HG03575 (cell line): ENCODE results near the gene FXYD4.
"Not testable (repeated sequence)": the region's sequence is repeated elsewhere in the genome, so short reads cannot be mapped to it uniquely, and the experiment has no call there.

ENCODE experiments used
- ATAC-seq: cut with Tn5 transposase; IDR thresholded peaks from one replicate; pipeline ENCODE4 v1.9.1; 2021; ENCODE audit not compliant: unreplicated experiment, insufficient number of reproducible peaks, low FRiP score; ENCODE audit errors: extremely low read depth

FXYD4 gene, protein sequence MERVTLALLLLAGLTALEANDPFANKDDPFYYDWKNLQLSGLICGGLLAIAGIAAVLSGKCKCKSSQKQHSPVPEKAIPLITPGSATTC

DNA sequence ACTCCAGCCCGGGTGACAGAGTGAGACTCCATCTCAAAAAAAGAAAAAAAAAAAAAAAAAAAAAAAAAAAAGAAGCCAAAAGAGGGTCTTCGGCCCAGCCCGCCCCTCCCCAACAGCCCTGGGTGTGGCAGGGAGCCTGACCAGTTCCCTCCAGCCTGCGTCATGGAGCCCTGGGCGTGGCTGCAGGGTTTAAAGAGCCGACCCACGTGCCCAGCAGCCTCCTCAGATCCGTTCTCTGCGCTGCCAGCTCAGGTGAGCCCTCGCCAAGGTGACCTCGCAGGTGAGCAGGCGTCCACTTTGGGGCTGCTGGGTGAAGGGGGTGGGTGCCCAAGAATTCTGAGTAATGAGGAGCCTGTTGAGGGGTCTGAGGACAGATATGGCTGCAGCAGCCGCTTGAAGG lies at the start of gene FXYD4:
FXYD4 (plus strand) TSS at position 219 of the 400 bp plus-strand sequence. CDS start 2,111 bp downstream, outside the sequence.
- no peak for ATAC-seq

DNA sequence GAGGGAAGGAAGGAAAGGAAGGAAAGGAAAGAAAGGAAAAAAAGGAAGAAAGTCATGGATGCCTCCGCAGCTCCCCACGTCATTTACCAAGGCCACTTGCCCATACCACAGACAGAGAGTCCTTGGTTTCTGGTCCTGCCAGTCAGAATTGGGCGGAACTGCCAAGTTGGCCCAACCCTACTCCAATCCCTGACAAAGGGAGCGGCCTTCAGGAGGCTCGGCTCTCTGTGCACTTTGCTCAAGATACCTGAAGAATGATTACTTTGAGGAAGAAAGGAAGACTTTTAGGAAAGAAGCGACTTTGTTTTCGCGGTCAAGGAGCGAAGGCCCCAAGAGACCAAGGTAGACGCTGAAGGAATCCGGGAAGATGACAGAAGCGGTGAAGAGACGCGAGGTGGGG lies 49.1 kb upstream of the FXYD4 start:
- ATAC-seq, result no peak

DNA sequence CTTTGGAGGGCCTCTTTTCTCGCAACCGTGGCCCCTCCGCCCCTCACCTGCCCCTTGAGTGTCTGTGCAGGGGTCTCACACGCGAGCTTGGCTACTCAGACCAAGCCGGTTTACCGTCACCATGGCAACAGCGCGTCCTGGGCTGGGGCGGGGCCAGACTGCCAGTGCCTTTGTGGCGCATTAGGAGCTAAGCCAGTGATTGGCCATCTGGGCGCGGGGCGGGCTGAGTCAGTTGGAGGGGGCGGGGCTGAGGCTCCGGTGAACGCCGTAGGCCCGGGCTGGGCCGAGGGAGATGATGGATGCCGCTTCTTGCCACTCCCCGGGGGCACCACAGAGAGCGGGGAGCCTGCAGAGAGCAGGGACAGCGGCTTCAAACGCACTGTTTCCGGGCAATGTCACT lies 48.7 kb upstream of the FXYD4 start:
- no peak for ATAC-seq

DNA sequence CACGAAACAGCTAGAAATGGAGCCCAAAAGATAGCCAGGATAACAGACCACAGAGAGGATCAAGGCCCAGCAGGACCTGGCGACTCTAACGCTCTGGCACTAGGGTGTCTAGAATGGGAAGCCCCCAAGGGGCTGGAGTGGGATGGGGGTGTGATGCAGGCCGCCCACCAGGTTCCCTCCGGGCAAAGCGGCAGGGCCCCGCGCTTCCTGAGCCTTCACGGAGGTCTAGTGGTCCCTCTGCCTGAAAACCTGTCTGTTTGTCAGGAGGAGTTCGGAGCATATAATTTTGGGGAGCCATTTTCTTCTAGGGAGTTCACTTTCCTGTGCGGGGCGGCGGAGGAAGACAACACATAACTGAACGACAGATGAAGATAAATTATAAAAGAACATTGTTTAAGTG lies 48.2 kb upstream of the FXYD4 start:
- ATAC-seq, result no peak

DNA sequence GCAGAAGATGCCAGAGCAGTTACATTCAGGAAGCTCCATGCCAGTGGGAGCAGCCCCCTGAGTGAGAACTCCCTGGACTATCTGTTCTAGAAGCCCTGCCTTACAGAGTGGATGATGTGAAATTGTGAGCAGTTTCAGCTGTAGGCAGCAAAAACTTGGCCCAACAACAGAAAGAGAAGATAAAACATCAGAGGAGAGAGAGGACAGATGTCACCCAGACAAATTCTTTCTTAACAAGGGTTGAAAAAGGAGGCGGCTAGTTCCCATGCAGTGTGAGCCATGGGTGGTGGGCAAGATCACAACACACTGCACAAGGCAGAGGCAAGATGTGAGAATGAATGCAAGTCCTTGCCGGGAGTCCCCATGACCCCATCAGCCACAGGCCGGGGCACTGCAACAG lies 46.6 kb upstream of the FXYD4 start:
- no peak for ATAC-seq

DNA sequence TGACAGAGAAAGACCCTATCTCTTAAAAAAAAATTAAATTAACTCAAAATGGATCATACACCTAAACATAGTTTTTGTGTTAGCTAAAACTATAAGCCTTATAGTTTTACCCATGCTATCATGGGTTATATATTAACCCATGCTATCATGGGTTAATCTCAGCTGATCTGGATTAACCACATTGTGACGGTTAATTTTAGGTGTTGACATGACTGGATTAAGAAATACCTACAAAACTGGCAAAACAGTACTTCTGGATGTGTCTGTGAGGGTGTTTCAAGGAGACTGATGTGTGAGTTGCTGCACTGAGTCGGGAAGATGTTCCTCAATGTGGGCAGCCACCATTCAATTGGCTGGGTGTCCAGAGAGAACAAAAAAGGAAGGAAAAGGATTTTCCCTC lies 44.3 kb upstream of the FXYD4 start:
- ATAC-seq, result no peak

DNA sequence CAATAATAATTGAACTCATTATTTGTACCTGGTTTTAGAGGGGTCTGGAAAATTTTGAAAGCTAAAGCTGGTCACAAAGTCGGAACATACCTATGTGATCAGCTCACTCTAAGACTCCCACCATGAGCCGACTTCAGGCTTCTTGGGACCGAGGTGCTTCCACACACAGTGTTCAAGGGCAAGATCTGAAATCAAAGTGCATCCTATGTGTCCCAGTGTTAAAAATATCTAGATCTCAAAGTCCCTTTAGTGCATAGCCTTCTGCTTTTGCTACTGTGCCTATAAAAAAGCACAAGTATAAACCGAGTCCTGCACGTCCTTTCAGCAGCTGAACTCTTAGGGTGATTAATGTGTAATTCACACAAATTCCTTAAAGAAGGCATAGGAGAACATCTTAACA lies 43.5 kb upstream of the FXYD4 start:
- ATAC-seq, result no peak

DNA sequence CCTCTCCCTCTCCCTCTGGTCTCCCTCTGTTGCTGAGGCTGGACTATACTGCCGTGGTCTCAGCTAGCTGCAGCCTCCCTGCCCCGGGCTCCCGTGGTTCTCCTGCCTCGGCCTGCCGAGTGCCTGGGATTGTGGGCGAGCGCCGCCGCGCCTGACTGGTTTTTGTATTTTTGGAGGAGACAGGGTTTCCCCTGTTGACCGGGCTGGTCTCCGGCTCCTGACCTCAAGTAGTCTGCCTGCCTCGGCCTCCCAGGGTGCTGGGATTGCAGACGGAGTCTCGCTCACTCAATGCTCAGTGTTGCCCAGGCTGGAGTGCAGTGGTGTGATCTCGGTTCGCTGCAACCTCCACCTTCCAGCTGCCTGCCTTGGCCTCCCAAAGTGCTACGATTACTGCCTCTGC lies 42.6 kb upstream of the FXYD4 start:
- ATAC-seq, result not testable (repeated sequence)

DNA sequence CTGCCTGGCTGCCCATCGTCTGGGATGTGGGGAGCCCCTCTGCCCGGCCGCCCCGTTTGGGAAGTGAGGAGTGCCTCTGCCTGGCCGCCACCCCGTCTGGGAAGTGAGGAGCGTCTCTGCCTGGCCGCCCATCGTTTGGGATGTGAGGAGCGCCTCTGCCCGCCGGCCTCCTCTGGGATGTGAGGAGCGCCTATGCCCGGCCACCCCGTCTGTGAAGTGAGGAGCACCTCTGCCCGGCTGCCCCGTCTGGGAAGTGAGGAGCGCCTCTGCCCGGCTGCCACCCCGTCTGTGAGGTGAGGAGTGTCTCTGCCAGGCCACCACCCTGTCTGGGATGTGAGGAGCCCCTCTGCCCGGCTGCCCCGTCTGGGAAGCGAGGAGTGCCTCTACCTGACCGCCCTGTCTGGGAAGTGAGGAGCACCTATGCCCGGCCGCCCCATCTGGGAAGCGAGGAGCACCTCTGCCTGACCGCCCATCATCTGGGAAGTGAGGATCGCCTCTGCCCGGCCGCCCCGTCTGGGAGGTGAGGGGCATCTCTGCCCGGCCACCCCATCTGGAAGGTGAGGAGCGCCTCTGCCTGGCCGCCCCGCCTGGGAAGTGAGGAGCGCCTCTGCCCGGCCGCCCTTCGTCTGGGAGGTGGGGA lies 42.1 kb upstream of the FXYD4 start:
- ATAC-seq, result not testable (repeated sequence)

DNA sequence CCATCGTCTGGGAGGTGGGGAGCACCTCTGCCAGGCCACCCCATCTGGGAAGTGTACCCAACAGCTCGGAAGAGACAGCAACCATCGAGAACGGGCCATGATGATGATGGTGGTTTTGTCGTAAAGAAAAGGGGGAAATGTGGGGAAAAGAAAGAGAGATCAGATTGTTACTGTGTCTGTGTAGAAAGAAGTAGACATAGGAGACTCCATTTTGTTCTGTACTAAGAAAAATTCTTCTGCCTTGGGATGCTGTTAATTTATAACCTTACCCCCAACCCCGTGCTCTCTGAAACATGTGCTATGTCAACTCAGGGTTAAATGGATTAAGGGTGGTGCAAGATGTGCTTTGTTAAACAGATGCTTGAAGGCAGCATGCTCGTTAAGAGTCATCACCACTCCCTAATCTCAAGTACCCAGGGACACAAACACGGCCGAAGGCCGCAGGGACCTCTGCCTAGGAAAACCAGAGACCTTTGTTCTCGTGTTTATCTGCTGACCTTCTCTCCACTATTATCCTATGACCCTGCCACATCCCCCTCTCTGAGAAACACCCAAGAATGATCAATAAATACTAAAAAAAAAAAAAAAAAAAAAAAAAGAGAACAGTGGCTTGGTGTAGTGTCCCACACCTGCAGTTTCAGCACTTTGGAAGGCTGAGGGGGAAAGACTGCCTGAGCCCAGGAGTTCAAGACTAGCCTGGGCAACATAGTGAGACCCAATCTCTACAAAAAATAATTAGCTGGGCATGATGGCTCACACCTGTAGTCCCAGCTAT lies 41.2 kb upstream of the FXYD4 start:
- ATAC-seq, result not testable (repeated sequence)

DNA sequence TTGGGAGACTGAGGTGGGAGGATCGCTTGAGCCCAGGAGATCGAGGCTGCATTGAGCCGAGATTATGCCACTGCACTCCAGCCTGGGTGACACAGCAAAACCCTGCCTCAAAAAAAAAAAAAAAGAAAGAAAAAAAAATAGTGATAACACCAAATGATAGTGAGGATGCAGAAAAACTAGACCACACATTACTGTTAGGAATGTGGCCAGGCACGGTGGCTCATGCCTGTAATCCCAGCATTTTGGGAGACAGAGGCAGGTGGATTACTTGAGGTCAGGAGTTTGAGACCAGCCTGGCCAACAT lies 40.7 kb upstream of the FXYD4 start:
- ATAC-seq, result not testable (repeated sequence)

DNA sequence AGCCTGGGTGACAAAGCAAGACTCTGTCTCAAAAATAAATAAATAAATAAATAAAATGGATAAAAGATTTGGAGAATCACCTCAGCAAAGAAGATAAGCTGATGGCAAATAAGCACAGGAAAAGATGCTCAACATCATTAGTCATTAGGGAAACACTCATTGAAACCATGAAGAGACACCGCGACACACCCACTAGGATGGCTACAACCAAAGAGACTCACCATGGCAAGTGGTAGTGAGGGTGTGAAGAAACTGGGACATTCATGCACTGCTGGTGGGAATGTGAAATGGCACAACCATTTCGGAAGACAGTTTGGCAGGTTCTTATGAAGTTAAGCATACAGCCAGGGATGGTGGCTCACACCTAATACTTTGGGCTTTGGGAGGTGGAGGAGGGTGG lies 37.8 kb upstream of the FXYD4 start:
- no peak for ATAC-seq

DNA sequence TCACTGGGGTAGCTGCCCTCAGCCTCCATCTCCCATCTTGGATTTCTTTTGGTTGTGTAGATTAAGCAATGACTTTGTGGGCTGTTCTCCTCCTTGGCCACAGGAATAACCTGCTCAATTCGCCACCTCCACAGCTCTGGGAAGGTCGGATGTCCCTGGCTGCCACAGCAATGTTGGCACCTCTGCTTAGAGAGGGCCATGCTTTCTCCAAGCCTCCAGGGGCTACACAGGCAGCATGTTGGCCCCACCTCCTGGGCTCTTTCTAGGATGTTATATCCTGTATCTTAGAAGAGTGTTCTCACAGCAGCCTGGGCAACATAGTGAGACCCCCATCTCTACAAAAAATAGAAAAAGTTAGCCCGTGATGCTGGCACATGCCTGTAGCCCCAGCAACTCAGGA lies 35.4 kb upstream of the FXYD4 start:
- ATAC-seq, result no peak

DNA sequence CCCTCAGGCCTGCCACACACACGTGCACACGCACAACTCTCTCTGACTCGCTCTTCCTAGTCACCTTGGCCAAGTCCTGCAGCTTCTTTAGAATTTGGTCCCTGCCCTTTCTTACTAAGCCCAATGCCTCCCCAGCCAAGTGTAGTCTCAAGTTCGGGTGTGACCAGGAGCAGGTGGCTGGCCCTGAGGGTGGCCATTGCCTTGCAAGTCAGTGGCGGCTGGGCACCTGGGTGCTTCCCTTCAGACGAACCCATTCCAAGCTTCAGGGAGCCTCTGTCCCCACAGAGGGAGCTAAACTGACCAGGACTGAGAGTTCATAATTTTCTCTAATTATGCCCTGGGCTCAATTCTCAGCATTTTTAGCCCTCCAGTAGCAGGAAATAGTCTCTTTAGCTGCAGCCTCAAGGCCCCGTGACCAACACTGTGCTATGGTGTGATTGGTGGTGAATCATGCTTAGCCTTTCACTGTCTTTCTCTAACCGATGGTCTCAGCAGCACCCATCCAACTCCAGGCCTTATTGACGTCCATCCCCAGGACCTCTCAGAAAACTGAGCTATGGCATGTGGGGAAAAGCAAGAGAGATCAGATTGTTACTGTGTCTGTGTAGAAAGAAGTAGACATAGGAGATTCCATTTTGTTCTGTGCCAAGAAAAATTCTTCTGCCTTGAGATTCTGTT lies 34.7 kb upstream of the FXYD4 start:
- no peak for ATAC-seq

DNA sequence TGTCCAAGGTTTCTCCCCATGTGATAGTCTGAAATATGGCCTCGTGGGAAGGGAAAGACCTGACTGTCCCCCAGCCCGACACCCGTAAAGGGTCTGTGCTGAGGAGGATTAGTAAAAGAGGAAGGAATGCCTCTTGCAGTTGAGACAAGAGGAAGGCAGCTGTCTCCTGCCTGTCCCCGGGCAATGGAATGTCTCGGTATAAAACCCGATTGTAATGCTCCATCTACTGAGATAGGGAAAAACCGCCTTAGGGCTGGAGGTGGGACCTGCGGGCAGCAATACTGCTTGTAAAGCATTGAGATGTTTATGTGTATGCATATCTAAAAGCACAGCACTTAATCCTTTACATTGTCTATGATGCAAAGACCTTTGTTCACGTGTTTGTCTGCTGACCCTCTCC lies 33.9 kb upstream of the FXYD4 start:
- not testable (repeated sequence) for ATAC-seq

DNA sequence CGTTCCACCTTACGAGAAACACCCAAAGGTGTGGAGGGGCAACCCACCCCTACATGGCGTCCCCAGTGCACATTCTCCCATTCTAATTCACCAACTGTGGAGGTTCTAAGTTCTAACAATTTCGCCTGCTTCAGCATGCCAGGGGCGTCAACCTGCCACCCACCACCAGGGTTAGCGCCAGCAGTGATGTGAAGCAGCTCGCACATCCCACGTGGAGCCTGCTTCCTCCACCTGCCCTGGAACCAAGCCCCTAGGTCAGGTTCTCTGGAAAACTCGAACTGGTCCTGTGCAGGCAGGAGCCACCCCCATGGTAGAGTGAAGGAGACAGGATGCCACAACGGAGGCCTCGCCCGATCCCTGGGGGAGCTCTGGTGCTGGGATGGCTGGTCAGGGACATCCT lies 33.3 kb upstream of the FXYD4 start:
- no peak for ATAC-seq

DNA sequence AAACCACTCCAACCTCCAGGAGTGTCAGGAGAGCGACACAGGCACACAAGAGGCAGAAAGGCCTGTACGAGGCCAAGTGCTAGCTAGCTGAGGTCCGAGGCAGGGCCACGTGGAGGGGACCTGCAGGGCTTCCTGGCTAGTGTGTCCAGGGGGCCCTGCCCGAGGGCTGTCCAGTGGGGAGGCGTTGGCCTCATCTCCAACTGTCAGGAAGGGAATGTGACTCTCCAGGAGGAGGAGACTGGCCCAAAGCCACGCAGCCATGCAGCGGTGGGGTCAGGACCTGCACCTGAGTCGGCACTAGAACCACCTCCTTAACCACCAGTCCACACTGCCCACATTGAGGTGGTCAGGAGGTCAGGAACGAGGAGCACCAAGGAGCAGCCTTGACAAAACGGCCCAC lies 32.3 kb upstream of the FXYD4 start:
- no peak for ATAC-seq

DNA sequence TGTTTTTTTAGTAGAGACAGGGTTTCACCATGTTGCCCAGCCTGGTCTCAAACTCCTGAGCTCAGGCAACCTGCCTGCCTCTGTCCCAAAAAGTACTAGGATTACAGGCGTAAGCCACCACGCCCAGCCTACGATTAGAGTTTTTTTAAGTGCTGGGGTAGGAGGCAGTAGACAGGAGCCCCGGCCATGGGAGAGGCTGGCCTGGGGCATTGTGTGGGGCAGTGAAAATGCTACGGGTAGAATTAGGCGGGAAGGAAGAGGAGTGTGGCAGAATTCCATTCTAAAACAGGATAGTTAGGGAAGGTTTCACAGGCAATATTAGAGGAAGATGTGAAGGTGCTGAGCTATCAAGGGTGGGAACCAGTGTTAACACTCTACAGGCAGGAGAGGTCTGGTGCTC lies 31.3 kb upstream of the FXYD4 start:
- no peak for ATAC-seq

DNA sequence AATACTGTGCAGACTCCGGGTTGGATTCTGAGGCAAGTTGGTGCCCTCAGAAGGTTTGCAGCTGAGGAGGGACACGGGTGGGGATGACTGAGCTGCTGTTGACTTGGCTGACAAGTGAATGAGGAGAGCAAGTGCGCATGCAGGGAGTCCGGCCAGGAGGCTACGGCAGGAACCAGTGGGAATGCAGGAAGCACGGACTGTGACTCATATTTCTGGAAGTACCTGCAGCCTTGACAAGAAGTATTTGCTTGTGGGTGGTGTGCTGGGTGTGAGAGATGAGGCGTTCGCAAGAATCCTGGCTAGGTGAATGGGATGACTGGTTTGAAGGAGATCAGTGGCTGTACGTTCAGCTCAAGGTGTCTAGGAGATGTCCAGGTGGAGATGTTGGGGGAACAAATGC lies 30.8 kb upstream of the FXYD4 start:
- no peak for ATAC-seq

DNA sequence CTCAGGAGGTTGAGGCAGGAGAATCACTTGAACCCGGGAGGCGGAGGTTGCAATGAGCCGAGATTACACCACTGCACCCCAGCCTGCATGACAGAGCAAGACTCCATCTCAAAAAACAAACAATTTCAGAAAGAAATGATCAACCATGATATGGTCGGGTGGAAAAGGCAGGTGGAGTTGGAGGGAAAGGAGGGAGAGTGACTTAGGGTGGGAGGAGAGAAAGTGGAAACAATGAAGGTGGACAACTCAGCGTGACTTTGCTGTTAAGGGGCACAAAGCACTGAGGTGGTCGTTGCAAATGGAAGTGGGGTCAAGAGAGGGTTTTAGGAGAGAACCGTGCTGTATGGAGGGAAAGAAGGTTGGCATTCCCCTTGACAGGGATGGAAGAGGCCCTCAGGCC lies 30.0 kb upstream of the FXYD4 start:
- ATAC-seq, result no peak
